Lung (tissue), 12 donors: ENCODE measurements around the gene PTPRG. TPM values are rescaled to one million over a fixed set of nuclear protein-coding genes. Genes with fewer than 3 reads are reported as not detected.

Experiments
- ATAC-seq: fragments of 200-7000 bp; cut with Tn5 transposase; one replicate; pipeline ENCODE4 v1.9.1; 2020; ENCODE audit warnings: moderate number of reproducible peaks; ENCODE audit not compliant: insufficient read depth, low FRiP score
- DNase-seq, 3 donors: peaks; one replicate each; pipeline ENCODE4 v3.0.0-alpha.2; 2013 to 2017
- H3K27ac ChIP-seq, 2 donors: one replicate each; pipeline ENCODE4 v1.5.1; 2013; ENCODE audit warnings: mild to moderate bottlenecking in 2 of 2, moderate library complexity in 2 of 2, control low read depth in 1 of 2, inconsistent platforms in 1 of 2, low read depth in 1 of 2, low read length in 1 of 2
- H3K27me3 ChIP-seq, 3 donors: one replicate each; pipeline ENCODE4 v1.5.1; 2013; ENCODE audit warnings: low read length in 2 of 3; ENCODE audit not compliant: control insufficient read depth in 3 of 3, insufficient read depth in 3 of 3
- H3K36me3 ChIP-seq, 4 donors: one replicate each; pipeline ENCODE4 v1.5.1; 2013; ENCODE audit warnings: low read length in 4 of 4, mild to moderate bottlenecking in 1 of 4, moderate library complexity in 1 of 4; ENCODE audit not compliant: control insufficient read depth in 4 of 4, insufficient read depth in 4 of 4
- H3K4me1 ChIP-seq, 5 donors: one replicate each; pipeline ENCODE4 v1.5.1; 2013; ENCODE audit warnings: low read length in 5 of 5, mild to moderate bottlenecking in 2 of 5, moderate library complexity in 1 of 5; ENCODE audit not compliant: control insufficient read depth in 5 of 5, insufficient read depth in 5 of 5
- H3K4me3 ChIP-seq: one replicate; pipeline ENCODE4 v1.5.1; 2013; ENCODE audit warnings: mild to moderate bottlenecking, control low read depth, moderate library complexity
- H3K9ac ChIP-seq, 2 donors: one replicate each; pipeline ENCODE4 v1.5.1; 2013; ENCODE audit warnings: low read length in 2 of 2, control low read depth in 1 of 2; ENCODE audit not compliant: insufficient read depth in 1 of 2
- H3K9me3 ChIP-seq, 4 donors: one replicate each; pipeline ENCODE4 v1.5.1; 2013; ENCODE audit warnings: low read length in 3 of 4, mild to moderate bottlenecking in 1 of 4, moderate library complexity in 1 of 4; ENCODE audit not compliant: control insufficient read depth in 4 of 4, insufficient read depth in 3 of 4
- WGBS, 2 donors: extraction: QIAGEN DNeasy Blood & Tissue Kit; methylation state at CpG; one replicate each; pipeline ENCODE4 v1.1.7; 2013; 5-methylcytosine and 5-hydroxymethylcytosine counted together
- polyA plus RNA-seq, 2 donors: library from polyadenylated mRNA; stranded (reverse); fragments of 200-250 nt; gene quantifications; one replicate each; pipeline ENCODE4 v1.2.1, GENCODE V29; 2013
- total RNA-seq, 2 donors: library from RNA; depleted of rRNA in 1 of 2; stranded (reverse); fragments of >200 nt in 1 of 2; gene quantifications; one replicate each; pipeline ENCODE4 v1.2.1, GENCODE V29; 2014 to 2021
- TF ChIP-seq, protein P1 (sequence below): IDR thresholded peaks from 2 replicates; pipeline ENCODE4 v1.5.1; 2012; ENCODE audit warnings: mild to moderate bottlenecking; ENCODE audit errors: control extremely low read depth, extremely low read depth
- donor health status: control.
- donor health status: control.
- donor health status: Bipolar disorder and iron deficiency.
- donor health status: healthy.
- donor health status: DM: yes; HTN: yes; CAD: no.

Gene PTPRG
- total and polyA plus RNA-seq, 4 donors = 8.5 to 131 (median 75.9) TPM

DNA sequence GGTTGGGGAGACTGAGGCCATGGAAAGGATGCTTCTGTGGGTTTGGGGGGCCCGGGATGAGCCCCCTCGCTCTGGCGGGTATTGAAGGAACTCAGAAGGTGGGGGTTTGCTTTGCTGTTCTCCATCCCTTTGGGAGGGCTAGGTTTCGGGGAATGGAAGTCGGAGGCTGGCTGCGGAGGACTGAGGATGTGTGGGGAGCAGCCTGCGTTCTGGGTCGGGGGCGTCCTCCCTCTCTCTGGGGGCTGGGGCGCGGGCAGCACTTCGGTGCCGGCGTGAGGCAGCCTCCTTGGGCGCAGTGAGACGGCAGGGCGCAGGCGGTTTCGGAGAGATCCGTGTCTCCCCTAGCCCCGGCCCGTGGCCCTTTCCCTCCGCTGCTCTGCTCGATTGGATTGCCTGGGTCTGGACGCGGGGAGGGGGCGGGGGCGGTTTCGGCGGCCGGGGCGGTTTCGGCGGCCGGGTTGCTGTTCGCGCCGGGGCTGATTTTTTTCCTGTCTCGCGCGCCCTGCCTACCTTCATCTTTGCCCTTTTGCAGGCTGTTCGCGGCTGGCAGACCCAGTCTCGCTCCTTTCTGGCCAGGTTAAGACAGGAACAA, 1.4 kb downstream of the PTPRG start:
- TF ChIP-seq, protein P1, sequence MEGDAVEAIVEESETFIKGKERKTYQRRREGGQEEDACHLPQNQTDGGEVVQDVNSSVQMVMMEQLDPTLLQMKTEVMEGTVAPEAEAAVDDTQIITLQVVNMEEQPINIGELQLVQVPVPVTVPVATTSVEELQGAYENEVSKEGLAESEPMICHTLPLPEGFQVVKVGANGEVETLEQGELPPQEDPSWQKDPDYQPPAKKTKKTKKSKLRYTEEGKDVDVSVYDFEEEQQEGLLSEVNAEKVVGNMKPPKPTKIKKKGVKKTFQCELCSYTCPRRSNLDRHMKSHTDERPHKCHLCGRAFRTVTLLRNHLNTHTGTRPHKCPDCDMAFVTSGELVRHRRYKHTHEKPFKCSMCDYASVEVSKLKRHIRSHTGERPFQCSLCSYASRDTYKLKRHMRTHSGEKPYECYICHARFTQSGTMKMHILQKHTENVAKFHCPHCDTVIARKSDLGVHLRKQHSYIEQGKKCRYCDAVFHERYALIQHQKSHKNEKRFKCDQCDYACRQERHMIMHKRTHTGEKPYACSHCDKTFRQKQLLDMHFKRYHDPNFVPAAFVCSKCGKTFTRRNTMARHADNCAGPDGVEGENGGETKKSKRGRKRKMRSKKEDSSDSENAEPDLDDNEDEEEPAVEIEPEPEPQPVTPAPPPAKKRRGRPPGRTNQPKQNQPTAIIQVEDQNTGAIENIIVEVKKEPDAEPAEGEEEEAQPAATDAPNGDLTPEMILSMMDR = no peak
- H3K4me1 ChIP-seq = peaks cover 3 to 29% (median 6%) of the 10 kb centered on the region in 5 donors

DNA sequence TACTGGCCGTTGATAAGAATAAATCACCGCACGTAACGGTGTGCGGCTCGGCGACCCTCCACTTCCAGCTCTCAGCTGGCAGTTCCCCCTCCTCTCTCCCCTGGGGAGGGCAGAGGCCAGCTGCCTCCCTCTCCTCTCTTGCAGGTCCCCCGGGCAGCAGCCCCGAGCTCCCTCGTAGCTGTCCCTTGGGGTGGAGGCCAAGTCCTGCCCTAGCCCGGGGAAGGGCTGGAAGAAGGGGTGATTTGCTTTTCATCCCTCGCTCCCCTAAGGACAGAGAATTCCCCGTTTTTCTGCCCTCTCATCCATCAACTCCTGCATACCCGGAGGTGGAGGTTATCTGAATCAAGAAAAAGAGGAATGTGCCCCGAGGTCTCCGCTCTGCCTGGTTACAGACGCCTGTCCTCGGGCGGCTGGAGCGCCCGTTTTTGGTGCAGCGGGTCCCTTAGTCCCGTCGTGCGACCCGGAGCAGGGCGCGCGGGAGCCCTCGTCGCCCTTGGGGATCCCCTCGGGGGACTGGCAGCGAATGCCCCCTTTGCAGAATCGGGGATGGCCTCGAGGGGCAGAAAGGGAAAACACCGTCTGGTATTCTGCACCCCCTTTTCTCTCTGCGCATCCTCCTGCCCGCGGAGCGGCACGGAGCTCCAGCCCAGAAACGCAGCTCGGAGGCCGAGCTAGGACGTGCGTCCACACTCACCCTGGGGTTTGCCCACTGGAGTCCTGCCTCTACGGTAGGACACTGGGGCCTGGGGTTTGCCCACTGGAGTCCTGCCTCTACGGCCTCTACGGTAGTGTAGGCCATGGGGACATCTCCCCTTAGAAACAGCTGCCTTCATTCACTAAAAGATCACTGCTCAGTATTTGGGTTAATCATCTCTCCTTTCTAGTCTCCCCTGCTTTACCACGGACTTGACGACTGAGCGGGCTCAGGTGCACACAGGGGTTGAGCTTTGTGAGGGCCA, 2.2 kb downstream of the PTPRG start:
- H3K27me3 ChIP-seq = no peaks in the 10 kb centered on the region
- peak overlapping the region in 1 of 2 donors; percentile 75 for H3K9ac ChIP-seq
- H3K4me3 ChIP-seq = peak overlapping the region; percentile 66
- peak; percentile 18 to 36 (median 29) for DNase-seq
- peak overlapping the region; percentile 26 to 30 for H3K27ac ChIP-seq
- ATAC-seq = no peak
- H3K4me1 ChIP-seq = peaks cover 3 to 29% (median 6%) of the 10 kb centered on the region in 5 donors
- TF ChIP-seq, protein P1 = no peak
- no peaks in the 10 kb centered on the region for H3K36me3 ChIP-seq
- peaks cover 0 to under 1% (median 0%) of the 10 kb centered on the region in 4 donors for H3K9me3 ChIP-seq
- WGBS, 2 donors = 3 to 4% methylated on average over 51 to 52 of the region's 52 CpGs

More for the DNA sequence above, 1.4 kb downstream of the PTPRG start:
- ATAC-seq (no peak), DNase-seq (peak; percentile 47 to 56 (median 55))
- Histone ChIP-seq H3K27me3 (no peaks in the 10 kb centered on the region), H3K36me3 (no peaks in the 10 kb centered on the region), H3K9ac (peak overlapping the region in 1 of 2 donors; percentile 75), H3K27ac (peak overlapping the region; percentile 68 to 98), H3K9me3 (peaks cover 0 to 8% (median under 1%) of the 10 kb centered on the region in 4 donors), H3K4me3 (peak overlapping the region; percentile 66)
- WGBS, 2 donors = 1% methylated on average over 38 to 44 of the region's 44 CpGs

DNA sequence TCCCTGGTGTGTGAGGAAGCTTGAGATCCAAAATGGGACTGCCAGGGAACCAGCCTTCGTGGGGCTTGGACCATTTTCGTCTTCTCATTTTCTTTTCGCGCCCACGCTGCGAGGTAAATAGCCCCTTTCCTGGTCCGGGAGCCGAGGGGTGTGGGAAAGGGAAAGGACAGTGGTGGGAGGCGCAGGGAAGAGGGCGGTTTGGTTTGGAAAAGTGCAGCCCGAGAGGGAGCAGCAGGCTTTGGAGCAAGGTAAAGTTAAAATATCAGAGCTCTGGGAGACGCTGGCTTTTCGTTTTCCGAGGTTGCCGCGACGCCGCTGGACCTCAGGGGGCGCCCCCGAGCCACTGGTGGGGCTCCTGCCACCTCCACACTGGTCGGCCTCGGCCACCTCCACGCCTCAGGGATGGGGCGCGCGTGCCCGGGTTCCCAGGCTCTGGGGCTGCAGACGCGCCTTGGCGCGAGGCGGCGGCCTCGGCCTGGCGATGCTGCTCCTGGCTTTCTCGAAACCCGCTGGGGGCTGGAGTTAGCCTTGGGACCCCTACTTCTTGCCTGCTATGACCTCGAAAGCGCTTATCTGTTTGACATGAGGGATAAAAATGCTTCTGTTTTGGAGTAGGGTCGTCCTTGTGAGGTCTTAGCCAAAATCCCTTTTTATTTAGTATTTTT, 3.2 kb downstream of the PTPRG start:
- peak overlapping the region in 1 of 2 donors; percentile 67 for H3K9ac ChIP-seq
- peak; percentile 84 to 89 (median 88) for DNase-seq
- ATAC-seq = peak; percentile 46
- H3K9me3 ChIP-seq = no peaks in the 10 kb centered on the region
- WGBS, 2 donors = 6 to 12% methylated on average over 40 of the region's 40 CpGs
- no peaks in the 10 kb centered on the region for H3K27me3 ChIP-seq
- peak overlapping the region; percentile 66 for H3K4me3 ChIP-seq
- H3K4me1 ChIP-seq = peaks cover 3 to 29% (median 6%) of the 10 kb centered on the region in 5 donors
- no peaks in the 10 kb centered on the region for H3K36me3 ChIP-seq
- H3K27ac ChIP-seq = peak overlapping the region; percentile 26 to 35
- TF ChIP-seq, protein P1 = peak; percentile 56
